HEK293T (cell line): ENCODE data around the gene CC2D1B.

Experiments used
- CTCF ChIA-PET: fragments of 350-600 bp; formaldehyde crosslinking; extraction: SDS; loops from one replicate; lab custom pipeline; 2021; ENCODE audit warnings: antibody characterized with exemption, inconsistent platforms; lab: Yijun Ruan, JAX
- POLR2A ChIA-PET: fragments of 350-600 bp; formaldehyde crosslinking; extraction: SDS; loops from one replicate; lab custom pipeline; 2020; ENCODE audit warnings: antibody characterized with exemption, inconsistent platforms; lab: Yijun Ruan, JAX
- DNase-seq: peaks from one replicate; pipeline ENCODE4 v3.0.0; 2012; ENCODE audit warnings: mixed read lengths; ENCODE audit errors: extremely low spot score
- ARNT ChIP-seq: fragments of 450-650 bp; IDR thresholded peaks from 2 replicates; pipeline ENCODE4 v1.6.1; 2017; ENCODE audit warnings: mild to moderate bottlenecking
- BHLHE40 ChIP-seq: fragments of 450-650 bp; IDR thresholded peaks from 2 replicates; pipeline ENCODE4 v1.6.1; 2016; ENCODE audit warnings: mild to moderate bottlenecking, moderate library complexity, borderline replicate concordance
- CTBP1 ChIP-seq: fragments of 450-650 bp; IDR thresholded peaks from 2 replicates; pipeline ENCODE4 v1.6.1; 2016; ENCODE audit warnings: borderline replicate concordance
- ELF4 ChIP-seq: fragments of 450-650 bp; IDR thresholded peaks from 2 replicates; pipeline ENCODE4 v1.6.1; 2017; ENCODE audit warnings: antibody characterized with exemption
- FOXA1 ChIP-seq: fragments of 450-650 bp; IDR thresholded peaks from 2 replicates; pipeline ENCODE4 v1.6.1; 2016; ENCODE audit warnings: mild to moderate bottlenecking
- FOXK2 ChIP-seq: fragments of 450-650 bp; IDR thresholded peaks from 2 replicates; pipeline ENCODE4 v1.6.1; 2016; ENCODE audit warnings: mild to moderate bottlenecking
- FOXM1 ChIP-seq: fragments of 450-650 bp; IDR thresholded peaks from 2 replicates; pipeline ENCODE4 v1.6.1; 2017; ENCODE audit warnings: mild to moderate bottlenecking, borderline replicate concordance
- HDGF ChIP-seq: fragments of 450-650 bp; IDR thresholded peaks from 2 replicates; pipeline ENCODE4 v1.6.1; 2017; ENCODE audit warnings: antibody characterized with exemption, borderline replicate concordance
- L3MBTL2 ChIP-seq: fragments of 450-650 bp; conservative IDR thresholded peaks from 2 replicates; pipeline ENCODE4 v1.6.1; 2016; ENCODE audit warnings: mild to moderate bottlenecking
- LEF1 ChIP-seq: fragments of 450-650 bp; IDR thresholded peaks from 2 replicates; pipeline ENCODE4 v1.6.1; 2017; ENCODE audit warnings: mild to moderate bottlenecking, borderline replicate concordance
- NFRKB ChIP-seq: fragments of 450-650 bp; IDR thresholded peaks from 2 replicates; pipeline ENCODE4 v1.6.1; 2016; ENCODE audit warnings: mild to moderate bottlenecking, moderate library complexity
- PKNOX1 ChIP-seq: fragments of 450-650 bp; IDR thresholded peaks from 2 replicates; pipeline ENCODE4 v1.6.1; 2016
- SP1 ChIP-seq: fragments of 450-650 bp; IDR thresholded peaks from 2 replicates; pipeline ENCODE4 v1.6.1; 2017
- SUZ12 ChIP-seq: fragments of 450-650 bp; IDR thresholded peaks from 2 replicates; pipeline ENCODE4 v1.6.1; 2016; ENCODE audit warnings: mild to moderate bottlenecking
- TARDBP ChIP-seq: fragments of 450-650 bp; IDR thresholded peaks from 2 replicates; pipeline ENCODE4 v1.6.1; 2016
- ZNF384 ChIP-seq: fragments of 450-650 bp; IDR thresholded peaks from 2 replicates; pipeline ENCODE4 v1.6.1; 2016

The CC2D1B gene

DNA sequence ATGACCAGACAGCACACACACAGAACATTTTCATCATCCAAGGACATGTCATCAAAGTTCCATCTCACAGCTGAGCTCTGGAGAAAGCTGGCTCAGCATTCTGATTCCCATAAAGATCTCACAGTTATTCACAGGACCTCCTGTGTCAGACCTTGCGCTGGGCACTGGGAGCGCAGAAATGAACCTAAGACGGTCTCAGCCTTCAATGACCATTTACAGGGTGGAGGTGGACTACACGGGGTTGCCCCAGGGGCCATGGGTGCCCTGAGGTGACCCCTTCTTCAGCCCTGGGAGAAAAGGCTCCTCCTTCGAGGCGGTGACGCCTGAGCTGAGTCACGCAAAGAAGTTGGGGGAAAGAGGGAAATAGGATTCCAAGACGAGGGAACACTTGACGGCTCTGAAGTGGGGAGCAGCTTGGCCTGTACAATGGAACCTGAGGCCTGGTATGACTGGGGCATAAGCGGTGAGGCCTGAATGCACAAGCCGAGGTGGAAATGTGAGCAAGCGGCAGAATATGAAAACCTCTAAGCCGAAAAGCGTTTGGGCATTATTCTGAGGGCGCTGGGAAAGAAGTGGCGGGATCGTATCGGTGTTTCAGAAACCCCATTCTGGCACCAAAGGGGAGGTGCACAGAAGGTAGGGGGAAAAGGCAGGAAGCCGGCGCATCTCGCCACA is 797 bp downstream of the CC2D1B start:
- ChIA-PET CTCF (no interaction called here), POLR2A (interaction anchor here (0.7 to 2.9 kb wide), 4 partner anchors 8 to 310 kb away, joined by 3 to 18 read pairs (median 4); partner anchors contain the start of genes ORC1, PRPF38A and TXNDC12)
- TF ChIP-seq L3MBTL2 (peak; percentile 67), HDGF (no peak)
- DNase-seq, result no peak

DNA sequence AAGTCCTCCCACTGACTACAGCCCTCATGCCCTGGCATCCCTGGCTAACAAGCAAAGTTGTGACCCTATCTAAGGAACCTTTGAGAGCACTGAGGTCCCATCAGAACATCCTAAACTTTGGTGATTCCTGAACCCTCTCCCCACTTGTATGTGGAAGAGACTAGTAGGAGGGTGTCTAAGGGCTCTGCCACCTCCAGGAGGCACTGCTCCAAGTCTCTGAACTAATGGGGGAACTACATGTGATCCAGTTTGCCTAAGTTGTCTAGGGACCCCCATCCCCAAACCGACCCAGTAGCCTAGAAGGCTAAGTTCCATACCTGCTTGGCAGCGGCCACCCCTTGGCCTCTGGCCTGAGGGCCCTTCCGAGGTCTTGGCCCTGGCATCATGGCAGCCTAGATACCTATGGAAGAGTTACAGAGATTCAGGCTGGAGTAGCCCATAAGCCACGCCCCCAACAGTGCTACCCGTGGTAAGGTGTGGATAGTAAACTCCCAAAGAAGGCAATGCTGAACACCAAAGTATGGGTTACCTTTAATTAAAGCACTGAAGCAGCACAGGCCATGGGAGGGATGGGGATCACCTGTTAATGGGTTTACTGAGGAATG is 1.7 kb downstream of the CC2D1B start:
- POLR2A ChIA-PET, result interaction anchor here (0.8 to 2.9 kb wide), 4 partner anchors 7 to 40 kb away, joined by 3 to 18 read pairs (median 5); partner anchors contain the start of genes ORC1 and PRPF38A
- no peak for TF ChIP-seq PKNOX1
- TF ChIP-seq FOXM1, result no peak
- no peak for TF ChIP-seq ARNT
- no peak for TF ChIP-seq SUZ12
- no peak for TF ChIP-seq HDGF
- TF ChIP-seq FOXA1, result no peak
- no peak for TF ChIP-seq BHLHE40
- TF ChIP-seq FOXK2, result no peak
- no peak for TF ChIP-seq TARDBP
- DNase-seq, result no peak
- CTCF ChIA-PET, result interaction anchor here (0.7 kb wide), 1 partner anchor 426 kb away, joined by 4 read pairs; no protein-coding TSS in a partner anchor

- ChIA-PET POLR2A (interaction anchor here (1.9 kb wide), 1 partner anchor 305 kb away, joined by 4 read pairs; the partner anchor contains the start of gene TXNDC12), CTCF (no interaction called here)
- no peak for TF ChIP-seq FOXK2
- DNase-seq, result no peak
Observed at GRCh38 chr1:52360595-52360968, 5.4 kb downstream of the CC2D1B start.

DNA sequence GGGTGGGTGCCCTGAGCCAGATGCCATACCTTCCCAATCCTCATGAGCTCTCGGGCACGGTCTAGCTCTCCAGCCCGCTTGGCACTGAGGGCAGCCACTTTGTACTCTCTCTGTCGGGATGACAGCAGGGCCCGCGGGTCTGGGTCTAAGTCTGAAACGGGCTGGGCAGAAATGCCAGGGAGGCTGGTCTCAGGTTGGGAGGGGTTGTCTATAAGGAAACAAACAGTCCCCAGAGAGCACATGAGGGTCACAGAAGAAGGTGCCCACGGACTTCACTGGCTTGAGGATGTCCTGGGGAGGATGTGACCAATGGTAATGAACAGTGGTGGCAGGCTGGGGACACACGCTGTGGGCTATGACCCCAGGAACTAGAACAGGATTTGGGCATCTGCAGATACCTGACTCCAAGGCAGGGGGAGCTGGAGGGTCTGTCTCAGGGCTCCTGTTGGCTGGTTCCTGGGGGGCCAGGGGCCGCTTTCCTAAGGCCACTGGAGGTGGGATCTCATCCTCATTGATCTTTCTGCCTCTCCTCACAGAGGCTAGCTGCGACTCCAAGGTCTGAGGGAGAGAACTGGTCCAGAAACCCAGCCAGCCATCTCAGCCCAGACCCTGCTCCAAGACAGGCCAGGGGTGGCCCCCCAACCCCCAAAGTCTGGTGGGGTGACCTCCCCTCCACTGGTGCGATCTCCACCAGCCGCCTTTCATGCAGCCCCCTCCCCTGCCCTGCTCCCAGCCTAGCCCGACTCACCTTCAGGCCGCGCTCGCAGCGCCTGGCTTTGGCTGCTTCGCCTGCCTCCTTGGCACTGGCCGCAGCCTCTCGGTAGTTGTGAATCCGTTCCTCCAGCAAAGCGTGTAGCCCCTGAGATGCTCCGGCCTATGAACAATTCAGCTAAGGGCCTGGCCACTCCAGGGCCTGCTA is 6.1 kb downstream of the CC2D1B start:
- no peak for DNase-seq
- ChIA-PET POLR2A (no interaction called here), CTCF (no interaction called here)
- TF ChIP-seq FOXM1 (no peak), ARNT (no peak), L3MBTL2 (no peak), SP1 (no peak), BHLHE40 (no peak), PKNOX1 (no peak), LEF1 (no peak), HDGF (no peak), FOXA1 (no peak), NFRKB (no peak), SUZ12 (no peak), ZNF384 (no peak)

GRCh38 chr1:52358851-52359497 is 7.0 kb downstream of the CC2D1B start:
- ChIA-PET CTCF (no interaction called here), POLR2A (no interaction called here)
- TF ChIP-seq ARNT (no peak), SP1 (no peak), LEF1 (no peak), FOXK2 (no peak), TARDBP (no peak), SUZ12 (no peak), NFRKB (no peak), FOXM1 (no peak), CTBP1 (no peak), BHLHE40 (no peak), HDGF (no peak), PKNOX1 (no peak), FOXA1 (no peak), ELF4 (no peak), ZNF384 (no peak), L3MBTL2 (no peak)
- DNase-seq, result no peak
